GM12891 (cell line): ENCODE data around the gene SNTB2.

Source experiments
- POLR2A ChIP-seq: IDR thresholded peaks from 2 replicates; pipeline ENCODE4 v1.6.1; 2011; ENCODE audit warnings: low read depth, low read length, control low read depth
- POLR2AphosphoS5 ChIP-seq: IDR thresholded peaks from 2 replicates; pipeline ENCODE4 v1.6.1; 2011; ENCODE audit warnings: low read depth, low read length, control low read depth
- TAF1 ChIP-seq: IDR thresholded peaks from 2 replicates; pipeline ENCODE4 v1.6.1; 2011; ENCODE audit warnings: low read depth, low read length, control low read depth

- TF ChIP-seq POLR2A, result no peak
- TF ChIP-seq POLR2AphosphoS5, result no peak
- TF ChIP-seq TAF1, result no peak
These were observed 21.4 kb upstream of the SNTB2 start for GRCh38 chr16:69165584-69165983.
